ENCODE data around the gene MAGEB3.
"Not testable (repeated sequence)": the region's sequence is repeated elsewhere in the genome, so short reads cannot be mapped to it uniquely, and the experiment has no call there.

- not testable (repeated sequence) for TF ChIP-seq POLR2A, CTCF (IDR thresholded peaks at IDR 0.05)
Measured at GRCh38 chrX:30193910-30194309, 36.5 kb upstream of the MAGEB3 start.

Measured in thyroid gland (tissue), 4 donors.